Neural progenitor cell (in vitro differentiated cells): ENCODE results near the gene VAV2. TPM values are rescaled to one million over a fixed set of nuclear protein-coding genes. Genes with fewer than 3 reads are reported as not detected.
A peak's percentile ranks its signal among the peaks of the same experiment; 100 is the strongest.

Experiments
- DNase-seq: peaks from one replicate; pipeline ENCODE4 v3.0.0-alpha.2; 2016; ENCODE audit warnings: low spot score
- H2AFZ ChIP-seq: fragments of 200-600 bp; sonication (generic); replicated peaks from 2 replicates; pipeline ENCODE4 v1.6.1; 2016; ENCODE audit warnings: antibody characterized with exemption
- H3F3A ChIP-seq: fragments of 200-600 bp; sonication (generic); 2 replicates; pipeline ENCODE4 v1.6.1; 2016; ENCODE audit warnings: antibody characterized with exemption, low read depth
- H3K27ac ChIP-seq: fragments of 200-600 bp; sonication (generic); 2 replicates; pipeline ENCODE4 v1.5.1; 2016; ENCODE audit warnings: mild to moderate bottlenecking
- H3K27me3 ChIP-seq: fragments of 200-600 bp; sonication (generic); 2 replicates; pipeline ENCODE4 v1.6.1; 2016; ENCODE audit warnings: mild to moderate bottlenecking, moderate library complexity
- H3K36me3 ChIP-seq: fragments of 200-600 bp; sonication (generic); 2 replicates; pipeline ENCODE4 v1.5.1; 2016
- H3K4me1 ChIP-seq: fragments of 200-600 bp; sonication (generic); 2 replicates; pipeline ENCODE4 v1.6.1; 2016; ENCODE audit warnings: mixed run types
- H3K4me2 ChIP-seq: fragments of 200-600 bp; sonication (generic); 2 replicates; pipeline ENCODE4 v1.6.1; 2016
- H3K4me3 ChIP-seq: fragments of 200-600 bp; sonication (generic); 2 replicates; pipeline ENCODE4 v1.5.1; 2016
- H3K79me2 ChIP-seq: fragments of 200-600 bp; sonication (generic); 2 replicates; pipeline ENCODE4 v1.6.1; 2016; ENCODE audit warnings: low read depth
- H3K9ac ChIP-seq: fragments of 200-600 bp; sonication (generic); 2 replicates; pipeline ENCODE4 v1.6.1; 2016
- H3K9me3 ChIP-seq: fragments of 200-600 bp; sonication (generic); 2 replicates; pipeline ENCODE4 v1.5.1; 2016; ENCODE audit warnings: low read depth
- H4K20me1 ChIP-seq: fragments of 200-600 bp; sonication (generic); 2 replicates; pipeline ENCODE4 v1.6.1; 2016; ENCODE audit warnings: low read depth
- H3K27ac Mint-ChIP-seq: 3 replicates; pipeline ENCODE4 v1.8.0; 2021; ENCODE audit warnings: mixed read lengths
- H3K27me3 Mint-ChIP-seq: 2 replicates; pipeline ENCODE4 v1.8.0; 2022; ENCODE audit warnings: low read depth, mild to moderate bottlenecking, inconsistent platforms, moderate library complexity, mixed read lengths; ENCODE audit not compliant: insufficient read depth
- H3K36me3 Mint-ChIP-seq: 3 replicates; pipeline ENCODE4 v1.8.0; 2021; ENCODE audit warnings: mixed read lengths
- H3K4me1 Mint-ChIP-seq: 3 replicates; pipeline ENCODE4 v1.8.0; 2021; ENCODE audit warnings: mixed read lengths
- H3K4me3 Mint-ChIP-seq: 3 replicates; pipeline ENCODE4 v1.8.0; 2021; ENCODE audit warnings: mild to moderate bottlenecking, moderate library complexity, mixed read lengths
- H3K9me3 Mint-ChIP-seq: 3 replicates; pipeline ENCODE4 v1.8.0; 2020; ENCODE audit warnings: mixed read lengths
- EZH2 ChIP-seq: fragments of 200-600 bp; sonication (generic); IDR thresholded peaks from 2 replicates; pipeline ENCODE4 v1.6.1; 2017; ENCODE audit warnings: antibody characterized with exemption, mild to moderate bottlenecking, moderate library complexity
- EZH2phosphoT487 ChIP-seq: fragments of 200-600 bp; sonication (generic); IDR thresholded peaks from 2 replicates; pipeline ENCODE4 v1.6.1; 2017; ENCODE audit warnings: antibody characterized with exemption
- total RNA-seq: library from RNA; depleted of rRNA; stranded (reverse); fragments of >200 nt; gene quantifications from 2 replicates; pipeline ENCODE4 v1.2.3, GENCODE V29; 2015; ENCODE audit warnings: low replicate concordance
- TF ChIP-seq, protein P1 (sequence below): fragments of 200-600 bp; sonication (generic); IDR thresholded peaks from 2 replicates; pipeline ENCODE4 v1.5.1; 2017; ENCODE audit warnings: antibody characterized with exemption, mild to moderate bottlenecking

The VAV2 gene
- total RNA-seq, 1 donor from 2014 or later = 12.9 TPM

DNA sequence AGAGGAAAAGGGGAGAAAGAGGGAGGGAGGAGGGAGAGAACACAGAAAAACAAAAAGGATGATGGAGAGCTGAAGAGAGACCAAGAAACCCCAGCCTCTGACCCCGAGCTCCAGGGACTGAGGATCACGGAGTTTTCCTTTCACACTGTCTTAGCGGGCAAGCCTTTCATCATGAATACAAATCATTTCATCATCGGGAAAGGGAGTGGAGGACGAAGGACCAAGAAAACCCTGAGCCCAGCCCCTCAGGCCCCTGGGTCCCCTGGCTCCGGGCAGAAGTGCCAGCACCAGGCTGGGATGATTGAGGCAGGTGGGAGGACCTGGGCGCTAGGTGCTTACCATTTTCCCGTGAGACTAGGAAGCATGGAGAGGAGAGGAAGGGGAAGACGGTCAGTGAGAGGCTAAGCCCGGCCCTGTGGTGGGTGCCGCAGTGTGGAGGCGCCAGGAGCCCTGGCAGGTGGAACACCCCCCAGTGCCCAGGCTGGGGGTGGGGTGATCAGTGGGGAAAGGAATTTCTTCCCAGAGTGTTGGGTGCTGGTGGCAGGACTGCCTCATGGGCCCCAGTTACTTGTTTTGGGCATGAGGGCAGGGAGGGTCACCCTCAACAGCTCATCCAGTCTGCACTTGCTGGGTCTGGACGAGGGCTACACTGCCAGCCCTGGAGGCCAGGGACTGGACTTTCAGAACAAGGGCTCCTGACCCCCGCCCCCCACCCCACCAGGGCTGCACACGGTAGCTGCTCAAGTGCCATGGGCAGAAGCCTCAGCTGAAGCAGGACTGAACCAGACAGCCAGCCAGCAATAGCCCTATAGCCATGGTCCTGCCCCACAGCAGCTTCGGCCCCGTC, 205.0 kb downstream of the VAV2 start:
- no peak overlapping the region for H2AFZ ChIP-seq
- no peaks in the 10 kb centered on the region for H3K27me3 ChIP-seq
- no peaks in the 10 kb centered on the region for H3K9me3 ChIP-seq
- peaks cover 17% of the 10 kb centered on the region for H4K20me1 ChIP-seq
- Mint-ChIP-seq H3K27me3 (peaks cover 2% of the 10 kb centered on the region), H3K4me1 (peaks cover under 1% of the 10 kb centered on the region), H3K4me3 (no peak overlapping the region), H3K27ac (no peak overlapping the region), H3K36me3 (peaks cover 14% of the 10 kb centered on the region), H3K9me3 (no peaks in the 10 kb centered on the region)
- no peak for DNase-seq
- H3K4me2 ChIP-seq = no peak overlapping the region
- no peaks in the 10 kb centered on the region for H3K79me2 ChIP-seq
- no peaks in the 10 kb centered on the region for H3F3A ChIP-seq
- H3K4me1 ChIP-seq = no peaks in the 10 kb centered on the region
- no peaks in the 10 kb centered on the region for H3K36me3 ChIP-seq
- no peak overlapping the region for H3K9ac ChIP-seq
- no peak overlapping the region for H3K27ac ChIP-seq
- no peak overlapping the region for H3K4me3 ChIP-seq
- TF ChIP-seq EZH2phosphoT487 (no peak), EZH2 (no peak)
- TF ChIP-seq, protein P1, sequence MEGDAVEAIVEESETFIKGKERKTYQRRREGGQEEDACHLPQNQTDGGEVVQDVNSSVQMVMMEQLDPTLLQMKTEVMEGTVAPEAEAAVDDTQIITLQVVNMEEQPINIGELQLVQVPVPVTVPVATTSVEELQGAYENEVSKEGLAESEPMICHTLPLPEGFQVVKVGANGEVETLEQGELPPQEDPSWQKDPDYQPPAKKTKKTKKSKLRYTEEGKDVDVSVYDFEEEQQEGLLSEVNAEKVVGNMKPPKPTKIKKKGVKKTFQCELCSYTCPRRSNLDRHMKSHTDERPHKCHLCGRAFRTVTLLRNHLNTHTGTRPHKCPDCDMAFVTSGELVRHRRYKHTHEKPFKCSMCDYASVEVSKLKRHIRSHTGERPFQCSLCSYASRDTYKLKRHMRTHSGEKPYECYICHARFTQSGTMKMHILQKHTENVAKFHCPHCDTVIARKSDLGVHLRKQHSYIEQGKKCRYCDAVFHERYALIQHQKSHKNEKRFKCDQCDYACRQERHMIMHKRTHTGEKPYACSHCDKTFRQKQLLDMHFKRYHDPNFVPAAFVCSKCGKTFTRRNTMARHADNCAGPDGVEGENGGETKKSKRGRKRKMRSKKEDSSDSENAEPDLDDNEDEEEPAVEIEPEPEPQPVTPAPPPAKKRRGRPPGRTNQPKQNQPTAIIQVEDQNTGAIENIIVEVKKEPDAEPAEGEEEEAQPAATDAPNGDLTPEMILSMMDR = no peak

DNA sequence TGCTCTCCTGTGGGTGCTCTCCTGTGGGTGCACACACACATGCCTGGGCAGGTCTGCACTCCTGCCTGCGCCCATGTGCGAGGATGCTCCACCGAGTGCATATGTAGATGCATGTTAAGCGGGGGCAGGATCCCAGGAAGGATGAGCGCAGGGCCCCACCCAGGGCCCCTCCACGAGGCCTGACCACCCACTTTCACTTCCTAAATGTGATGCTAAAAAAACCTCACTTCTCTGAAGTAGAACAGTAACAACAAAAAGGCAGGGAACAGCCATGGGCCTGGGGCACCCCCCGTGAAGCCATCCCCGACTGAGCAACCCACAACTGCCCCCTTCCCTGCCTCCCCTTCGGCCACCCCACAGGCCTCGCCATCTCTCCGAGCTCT, 205.8 kb downstream of the VAV2 start:
- no peak overlapping the region for H3K27ac ChIP-seq
- no peaks in the 10 kb centered on the region for H3K79me2 ChIP-seq
- no peak for DNase-seq
- no peak overlapping the region for H3K4me3 ChIP-seq
- Mint-ChIP-seq H3K9me3 (no peaks in the 10 kb centered on the region), H3K4me3 (no peak overlapping the region), H3K27me3 (peaks cover 2% of the 10 kb centered on the region), H3K36me3 (peaks cover 8% of the 10 kb centered on the region), H3K27ac (no peak overlapping the region), H3K4me1 (no peaks in the 10 kb centered on the region)
- no peak overlapping the region for H3K9ac ChIP-seq
- H3F3A ChIP-seq = no peaks in the 10 kb centered on the region
- H4K20me1 ChIP-seq = peaks cover 17% of the 10 kb centered on the region
- no peaks in the 10 kb centered on the region for H3K4me1 ChIP-seq
- H2AFZ ChIP-seq = no peak overlapping the region
- no peaks in the 10 kb centered on the region for H3K27me3 ChIP-seq
- H3K36me3 ChIP-seq = no peaks in the 10 kb centered on the region
- no peak overlapping the region for H3K4me2 ChIP-seq
- TF ChIP-seq EZH2phosphoT487 (no peak), EZH2 (no peak)
- TF ChIP-seq, protein P1 = no peak
- no peaks in the 10 kb centered on the region for H3K9me3 ChIP-seq

DNA sequence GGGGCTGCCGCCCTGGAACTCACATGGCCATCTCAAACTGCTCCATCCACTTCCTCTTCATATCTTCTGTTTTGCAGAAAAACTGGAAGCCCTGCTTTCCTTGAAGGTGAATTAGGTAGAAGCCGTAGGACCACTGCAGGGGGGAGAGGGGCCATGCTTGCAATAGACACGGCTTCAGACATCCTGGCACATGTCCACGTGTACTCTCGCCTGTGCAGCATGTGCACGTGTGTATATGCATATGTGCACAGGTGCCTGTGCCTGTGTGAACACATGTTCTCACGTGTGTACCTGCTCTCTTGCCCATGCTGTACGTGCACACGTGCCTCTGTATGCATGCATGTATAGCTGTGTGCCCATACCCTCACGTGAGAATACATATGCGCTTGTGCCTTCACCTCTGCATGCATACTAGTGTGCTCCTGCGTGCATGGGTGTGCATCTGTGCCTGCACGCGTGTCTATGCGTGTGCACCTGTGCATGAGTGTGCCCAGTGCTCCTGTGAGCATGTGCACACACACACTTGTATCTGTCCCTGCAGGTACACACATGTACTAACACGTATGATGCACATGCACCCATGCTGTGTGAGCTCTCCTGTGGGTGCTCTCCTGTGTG, 206.3 kb downstream of the VAV2 start:
- no peaks in the 10 kb centered on the region for H3K9me3 Mint-ChIP-seq

More for the DNA sequence above, 206.3 kb downstream of the VAV2 start:
- Mint-ChIP-seq H3K27ac (peak overlapping the region; percentile 63), H3K27me3 (peaks cover 3% of the 10 kb centered on the region), H3K4me1 (no peaks in the 10 kb centered on the region), H3K4me3 (no peak overlapping the region), H3K36me3 (peaks cover 8% of the 10 kb centered on the region)
- no peaks in the 10 kb centered on the region for H3K27me3 ChIP-seq
- H3K79me2 ChIP-seq = no peaks in the 10 kb centered on the region
- H3K36me3 ChIP-seq = no peaks in the 10 kb centered on the region
- H3K4me2 ChIP-seq = no peak overlapping the region
- H4K20me1 ChIP-seq = peaks cover 17% of the 10 kb centered on the region
- no peaks in the 10 kb centered on the region for H3F3A ChIP-seq
- TF ChIP-seq, protein P1 = no peak
- TF ChIP-seq EZH2 (no peak), EZH2phosphoT487 (no peak)
- H3K9ac ChIP-seq = no peak overlapping the region
- no peaks in the 10 kb centered on the region for H3K9me3 ChIP-seq
- no peaks in the 10 kb centered on the region for H3K4me1 ChIP-seq
- no peak overlapping the region for H2AFZ ChIP-seq
- H3K27ac ChIP-seq = no peak overlapping the region
- DNase-seq = no peak
- no peak overlapping the region for H3K4me3 ChIP-seq
